Erythroblast (primary cell): Measurements from ENCODE around the gene CUBN.

Source experiments
- GATA1 ChIP-seq: IDR thresholded peaks from 2 replicates; pipeline ENCODE4 v1.6.1; 2011; ENCODE audit warnings: low read depth, mild to moderate bottlenecking, control low read depth, low read length, moderate library complexity
- POLR2A ChIP-seq: IDR thresholded peaks from 2 replicates; pipeline ENCODE4 v1.6.1; 2011; ENCODE audit warnings: mild to moderate bottlenecking, low read length

DNA sequence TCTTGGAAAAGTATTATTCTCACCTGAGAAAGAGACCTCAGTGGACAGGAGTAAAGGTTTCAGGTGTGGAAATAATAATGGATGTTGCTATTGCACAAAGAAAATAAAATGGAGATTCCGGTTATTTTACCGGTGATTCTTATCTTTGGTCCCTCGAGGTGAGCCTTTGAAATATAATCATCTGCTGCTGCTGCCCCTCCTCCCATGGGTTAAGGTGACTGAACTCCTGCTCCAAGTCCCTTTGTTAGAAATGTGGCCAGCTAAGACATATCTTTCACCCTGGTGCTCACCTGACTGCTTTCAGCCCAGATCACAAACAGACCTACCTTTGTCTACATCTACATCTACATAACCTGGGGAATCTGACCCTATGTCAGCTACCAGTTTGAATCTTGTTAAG is 5.7 kb downstream of the CUBN start:
- TF ChIP-seq POLR2A: no peak
- no peak for TF ChIP-seq GATA1
